Uterus (tissue), 2 donors: ENCODE results near the gene NT5C2.

Experiments
- POLR2A ChIP-seq, 2 donors: fragments of 450-650 bp; IDR thresholded peaks; one replicate each; pipeline ENCODE4 v1.6.1; 2016; ENCODE audit warnings: antibody characterized with exemption in 2 of 2, mild to moderate bottlenecking in 1 of 2, moderate library complexity in 1 of 2
- TF ChIP-seq, protein P1 (sequence below), 4 experiments: fragments of 200-600 bp in 2 of 4; fragments of 450-650 bp in 2 of 4; sonication (generic) in 2 of 4; IDR thresholded peaks; one replicate each; pipeline ENCODE4 v1.5.1; 2016 to 2019; ENCODE audit warnings: antibody characterized with exemption in 4 of 4, mild to moderate bottlenecking in 2 of 4, moderate library complexity in 1 of 4

GRCh38 chr10:103080891-103081581 lies 112.0 kb downstream of the NT5C2 start:
- TF ChIP-seq, protein P1, sequence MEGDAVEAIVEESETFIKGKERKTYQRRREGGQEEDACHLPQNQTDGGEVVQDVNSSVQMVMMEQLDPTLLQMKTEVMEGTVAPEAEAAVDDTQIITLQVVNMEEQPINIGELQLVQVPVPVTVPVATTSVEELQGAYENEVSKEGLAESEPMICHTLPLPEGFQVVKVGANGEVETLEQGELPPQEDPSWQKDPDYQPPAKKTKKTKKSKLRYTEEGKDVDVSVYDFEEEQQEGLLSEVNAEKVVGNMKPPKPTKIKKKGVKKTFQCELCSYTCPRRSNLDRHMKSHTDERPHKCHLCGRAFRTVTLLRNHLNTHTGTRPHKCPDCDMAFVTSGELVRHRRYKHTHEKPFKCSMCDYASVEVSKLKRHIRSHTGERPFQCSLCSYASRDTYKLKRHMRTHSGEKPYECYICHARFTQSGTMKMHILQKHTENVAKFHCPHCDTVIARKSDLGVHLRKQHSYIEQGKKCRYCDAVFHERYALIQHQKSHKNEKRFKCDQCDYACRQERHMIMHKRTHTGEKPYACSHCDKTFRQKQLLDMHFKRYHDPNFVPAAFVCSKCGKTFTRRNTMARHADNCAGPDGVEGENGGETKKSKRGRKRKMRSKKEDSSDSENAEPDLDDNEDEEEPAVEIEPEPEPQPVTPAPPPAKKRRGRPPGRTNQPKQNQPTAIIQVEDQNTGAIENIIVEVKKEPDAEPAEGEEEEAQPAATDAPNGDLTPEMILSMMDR (IDR thresholded peaks at IDR 0.05), result no peak
- TF ChIP-seq POLR2A (IDR thresholded peaks at IDR 0.05), result no peak
